ENCODE data around the gene SEPTIN8. TPM values are rescaled to one million over a fixed set of nuclear protein-coding genes. Genes with fewer than 3 reads are reported as not detected.

The SEPTIN8 gene
- total RNA-seq, 2 donors from 2014 or later, result 27.5 to 27.7 TPM

DNA sequence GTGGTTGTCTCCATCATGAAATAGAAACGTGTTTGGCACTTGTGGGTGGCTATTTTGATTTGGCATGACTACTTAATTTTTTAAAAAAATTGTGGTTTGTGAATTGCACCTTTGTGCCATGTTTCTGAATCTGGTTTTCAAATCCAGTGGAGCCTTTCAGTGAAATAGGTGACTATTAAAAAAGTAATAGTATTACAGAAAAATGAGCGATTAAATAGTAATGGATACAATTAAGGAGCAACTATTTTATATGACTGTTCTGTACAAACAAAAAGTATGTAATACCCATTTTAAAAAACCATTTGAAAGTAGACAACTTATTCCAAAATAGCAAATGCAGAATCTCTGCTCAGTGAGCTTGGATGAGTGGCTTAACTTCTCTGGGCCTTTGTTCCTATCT lies 39.0 kb upstream of the SEPTIN8 start:
- intact Hi-C loops (cut with DNase I), result no loop called here
- no peak overlapping the region for H3K4me3 ChIP-seq
- no peaks in the 10 kb centered on the region for H3K27me3 ChIP-seq
- H3K27ac ChIP-seq, result no peak overlapping the region
- DNase-seq (no peak), ATAC-seq (no peak)
- no peaks in the 10 kb centered on the region for H3K36me3 ChIP-seq (replicated peaks in 1 of 2; ENCODE audit: insufficient read depth in 1 of 2, low read depth in 2 of 2)
- WGBS, 2 donors, result 71 to 73% methylated on average over 2 of the region's 2 CpGs
- no peaks in the 10 kb centered on the region for H3K9me3 ChIP-seq
- H3K4me1 ChIP-seq, result peaks cover 25% of the 10 kb centered on the region
- TF ChIP-seq POLR2A (IDR thresholded peaks at IDR 0.05), result no peak
- TF ChIP-seq, protein P1, sequence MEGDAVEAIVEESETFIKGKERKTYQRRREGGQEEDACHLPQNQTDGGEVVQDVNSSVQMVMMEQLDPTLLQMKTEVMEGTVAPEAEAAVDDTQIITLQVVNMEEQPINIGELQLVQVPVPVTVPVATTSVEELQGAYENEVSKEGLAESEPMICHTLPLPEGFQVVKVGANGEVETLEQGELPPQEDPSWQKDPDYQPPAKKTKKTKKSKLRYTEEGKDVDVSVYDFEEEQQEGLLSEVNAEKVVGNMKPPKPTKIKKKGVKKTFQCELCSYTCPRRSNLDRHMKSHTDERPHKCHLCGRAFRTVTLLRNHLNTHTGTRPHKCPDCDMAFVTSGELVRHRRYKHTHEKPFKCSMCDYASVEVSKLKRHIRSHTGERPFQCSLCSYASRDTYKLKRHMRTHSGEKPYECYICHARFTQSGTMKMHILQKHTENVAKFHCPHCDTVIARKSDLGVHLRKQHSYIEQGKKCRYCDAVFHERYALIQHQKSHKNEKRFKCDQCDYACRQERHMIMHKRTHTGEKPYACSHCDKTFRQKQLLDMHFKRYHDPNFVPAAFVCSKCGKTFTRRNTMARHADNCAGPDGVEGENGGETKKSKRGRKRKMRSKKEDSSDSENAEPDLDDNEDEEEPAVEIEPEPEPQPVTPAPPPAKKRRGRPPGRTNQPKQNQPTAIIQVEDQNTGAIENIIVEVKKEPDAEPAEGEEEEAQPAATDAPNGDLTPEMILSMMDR (IDR thresholded peaks at IDR 0.05), result no peak

DNA sequence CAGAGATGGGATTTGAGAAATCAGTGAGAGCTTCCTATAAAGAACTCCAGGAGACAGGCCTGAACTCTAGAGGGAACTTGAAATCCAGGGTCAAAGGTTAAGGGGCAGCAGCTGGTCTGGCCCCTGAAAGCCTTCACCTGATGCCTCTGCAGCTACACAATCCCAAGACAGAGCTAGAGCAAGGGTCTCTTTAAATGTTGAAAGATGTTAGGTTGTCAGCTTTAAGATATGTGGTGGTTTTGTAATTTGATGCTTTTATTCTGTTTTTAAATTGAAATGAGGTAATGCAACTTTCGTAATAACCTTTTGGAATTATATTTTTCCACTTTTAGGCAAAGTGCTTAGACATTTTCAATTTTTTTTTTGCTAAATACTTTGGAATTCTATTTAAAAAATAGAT lies 38.4 kb upstream of the SEPTIN8 start:
- H3K9me3 ChIP-seq, result no peaks in the 10 kb centered on the region
- H3K36me3 ChIP-seq (replicated peaks in 1 of 2; ENCODE audit: insufficient read depth in 1 of 2, low read depth in 2 of 2), result no peaks in the 10 kb centered on the region
- no peaks in the 10 kb centered on the region for H3K27me3 ChIP-seq
- WGBS, 2 donors, result 82 to 83% methylated on average over 1 of the region's 1 CpG
- DNase-seq (no peak), ATAC-seq (no peak)
- H3K4me3 ChIP-seq, result no peak overlapping the region
- no peak overlapping the region for H3K27ac ChIP-seq
- no peak for TF ChIP-seq POLR2A (IDR thresholded peaks at IDR 0.05)
- TF ChIP-seq, protein P1 (IDR thresholded peaks at IDR 0.05), result no peak
- intact Hi-C loops (cut with DNase I), result no loop called here
- H3K4me1 ChIP-seq, result peaks cover 24% of the 10 kb centered on the region

DNA sequence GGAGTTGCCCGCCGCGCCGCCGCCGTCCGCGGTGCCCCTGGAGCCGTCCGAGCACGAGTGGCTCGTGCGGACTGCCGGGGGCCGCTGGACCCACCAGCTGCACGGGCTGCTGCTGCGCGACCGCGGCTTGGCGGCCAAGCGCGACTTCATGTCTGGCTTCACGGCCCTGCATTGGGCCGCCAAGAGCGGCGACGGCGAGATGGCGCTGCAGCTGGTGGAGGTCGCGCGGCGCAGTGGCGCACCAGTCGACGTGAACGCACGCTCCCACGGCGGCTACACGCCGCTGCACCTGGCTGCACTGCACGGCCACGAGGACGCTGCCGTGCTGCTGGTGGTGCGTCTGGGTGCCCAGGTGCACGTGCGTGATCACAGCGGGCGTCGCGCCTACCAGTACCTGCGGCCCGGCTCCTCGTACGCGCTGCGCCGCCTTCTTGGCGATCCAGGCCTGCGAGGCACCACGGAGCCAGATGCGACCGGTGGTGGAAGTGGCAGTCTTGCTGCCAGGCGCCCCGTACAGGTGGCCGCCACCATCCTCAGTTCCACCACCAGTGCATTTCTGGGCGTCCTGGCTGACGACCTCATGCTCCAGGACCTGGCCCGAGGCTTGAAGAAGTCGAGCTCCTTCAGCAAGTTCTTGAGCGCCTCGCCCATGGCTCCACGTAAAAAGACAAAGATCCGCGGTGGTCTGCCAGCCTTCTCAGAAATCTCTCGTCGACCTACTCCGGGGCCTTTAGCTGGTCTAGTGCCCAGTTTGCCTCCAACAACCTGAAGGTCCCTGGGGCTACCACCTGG lies 37.7 kb upstream of the SEPTIN8 start:
- TF ChIP-seq, protein P1 (IDR thresholded peaks at IDR 0.05), result no peak
- no peak for TF ChIP-seq POLR2A (IDR thresholded peaks at IDR 0.05)
- DNase-seq (no peak), ATAC-seq (no peak)
- Histone ChIP-seq H3K27ac (no peak overlapping the region), H3K27me3 (no peaks in the 10 kb centered on the region), H3K4me1 (peaks cover 18% of the 10 kb centered on the region), H3K36me3 (replicated peaks in 1 of 2; ENCODE audit: insufficient read depth in 1 of 2, low read depth in 2 of 2) (no peaks in the 10 kb centered on the region), H3K4me3 (no peak overlapping the region), H3K9me3 (no peaks in the 10 kb centered on the region)
- intact Hi-C loops (cut with DNase I), result no loop called here
- 84 to 94% methylated on average over 21 to 60 of the region's 81 CpGs for WGBS, 2 donors

DNA sequence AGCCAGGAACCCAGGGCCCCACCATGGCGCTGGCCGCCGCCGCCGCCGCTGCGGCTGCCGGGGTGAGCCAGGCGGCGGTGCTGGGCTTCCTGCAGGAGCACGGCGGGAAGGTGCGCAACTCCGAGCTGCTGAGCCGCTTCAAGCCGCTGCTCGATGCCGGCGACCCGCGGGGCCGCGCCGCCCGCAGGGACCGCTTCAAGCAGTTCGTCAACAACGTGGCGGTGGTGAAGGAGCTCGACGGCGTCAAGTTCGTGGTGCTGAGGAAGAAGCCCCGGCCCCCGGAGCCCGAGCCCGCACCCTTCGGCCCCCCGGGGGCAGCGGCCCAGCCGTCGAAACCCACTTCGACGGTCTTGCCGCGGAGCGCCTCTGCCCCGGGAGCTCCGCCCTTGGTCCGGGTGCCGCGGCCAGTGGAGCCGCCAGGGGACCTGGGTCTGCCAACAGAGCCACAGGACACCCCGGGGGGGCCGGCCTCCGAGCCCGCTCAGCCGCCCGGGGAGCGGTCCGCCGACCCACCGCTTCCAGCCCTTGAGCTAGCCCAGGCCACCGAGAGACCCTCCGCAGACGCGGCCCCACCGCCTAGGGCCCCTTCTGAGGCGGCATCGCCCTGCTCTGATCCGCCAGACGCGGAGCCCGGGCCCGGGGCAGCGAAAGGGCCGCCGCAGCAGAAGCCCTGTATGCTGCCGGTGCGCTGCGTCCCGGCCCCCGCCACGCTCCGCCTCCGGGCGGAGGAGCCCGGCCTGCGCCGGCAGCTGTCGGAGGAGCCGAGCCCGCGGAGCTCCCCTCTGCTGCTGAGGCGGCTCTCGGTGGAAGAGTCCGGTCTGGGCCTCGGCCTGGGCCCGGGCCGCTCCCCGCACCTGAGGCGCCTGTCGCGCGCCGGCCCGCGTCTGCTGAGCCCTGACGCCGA lies 36.8 kb upstream of the SEPTIN8 start:
- no peaks in the 10 kb centered on the region for H3K36me3 ChIP-seq (replicated peaks in 1 of 2; ENCODE audit: insufficient read depth in 1 of 2, low read depth in 2 of 2)
- intact Hi-C loops (cut with DNase I), result no loop called here
- TF ChIP-seq POLR2A (IDR thresholded peaks at IDR 0.05), result peak in 1 of 3 donors; percentile 15
- TF ChIP-seq, protein P1 (IDR thresholded peaks at IDR 0.05), result peak in 3 of 7 experiments; percentile 11 to 18 (median 17)
- H3K4me1 ChIP-seq, result peaks cover 26% of the 10 kb centered on the region
- H3K4me3 ChIP-seq, result peak overlapping the region in 1 of 2 donors; percentile 27
- no peaks in the 10 kb centered on the region for H3K27me3 ChIP-seq
- H3K27ac ChIP-seq, result peak overlapping the region; percentile 35 to 67 (median 45)
- ATAC-seq (peak; percentile 65), DNase-seq (peak; percentile 34 to 56 (median 46))
- WGBS, 2 donors, result 10 to 76% methylated on average over 20 to 83 of the region's 110 CpGs
- H3K9me3 ChIP-seq, result no peaks in the 10 kb centered on the region
